Left cardiac atrium (tissue), 4 donors: Measurements from ENCODE around the gene DUS3L. TPM values are rescaled to one million over a fixed set of nuclear protein-coding genes. Genes with fewer than 3 reads are reported as not detected.

Experiments used
- ATAC-seq, 2 donors: fragments of 200-7000 bp; cut with Tn5 transposase; one replicate each; pipeline ENCODE4 v1.9.1; 2020; ENCODE audit warnings: mild to moderate bottlenecking in 2 of 2, moderate library complexity in 2 of 2
- DNase-seq: peaks from one replicate; pipeline ENCODE4 v3.0.0-alpha.2; 2020
- intact Hi-C, 2 donors: fragments of 100-400 bp; cut with DNase I; formaldehyde crosslinking; loops; one replicate each; pipeline versions ENCODE4 v1.14.1 to v1.15.1; 2022 to 2023
- long read RNA-seq: library from polyadenylated mRNA; unstranded; transcript quantifications from one replicate; pipeline ENCODE4 v2.0.0, GENCODE V29; 2021
- total RNA-seq, 2 donors: library from RNA; stranded (reverse); fragmentation: NEBNext Ultra II Directional; extraction: Animal tissue kit (Norgen Biotek cat#: 25700); gene quantifications; one replicate each; pipeline ENCODE4 v1.2.1, GENCODE V29; 2021
- donor health status: DM: no; HTN: yes; CAD: no.
- donor health status: DM: no; HTN: yes; CAD: no; lungs with severe emphysema.
- donor health status: DM: yes; HTN: yes; CAD: no.
- donor health status: Dilated cardiomyopathy.

The DUS3L gene
- total RNA-seq, result 10 to 100 TPM; 15.3 to 28.2 TPM
- long read RNA-seq, transcript DUS3L-201 (13 exons, 2,113 nt), result major isoform, 13 of 29 reads
- long read RNA-seq, partial matches to known transcripts, result 9 of 29 reads
- long read RNA-seq, other reads (novel, unspliced or antisense), result 7 of 29 reads

- peak; percentile 97 to 98 for ATAC-seq
- DNase-seq, result peak; percentile 97
- intact Hi-C loops, result no loop called here
Measured at GRCh38 chr19:5790559-5791520, at the start of gene DUS3L. TSS of gene DUS3L (minus strand) at chr19:5791163. CDS start at chr19:5791141, 22 bp downstream.

- no peak for ATAC-seq
- intact Hi-C loops, result no loop called here
Measured at GRCh38 chr19:5839065-5840017, 48.4 kb upstream of the DUS3L start, which contains the start of gene FUT6. TSS of gene FUT6 (minus strand) at chr19:5839702. CDS start at chr19:5832567, 7,135 bp downstream.

GRCh38 chr19:5838353-5839064 is 47.5 kb upstream of the DUS3L start:
- ATAC-seq (no peak), DNase-seq (no peak)
- intact Hi-C loops, result no loop called here

More at GRCh38 chr19:5839065-5840017, 48.4 kb upstream of the DUS3L start, which contains the start of gene FUT6:
- no peak for DNase-seq

- ATAC-seq (no peak), DNase-seq (no peak)
- intact Hi-C loops, result no loop called here
Measured at GRCh38 chr19:5837761-5838352, 46.9 kb upstream of the DUS3L start.

- DNase-seq, result no peak
- intact Hi-C loops, result no loop called here
- no peak for ATAC-seq
Measured at GRCh38 chr19:5832527-5833216, 41.7 kb upstream of the DUS3L start.

- intact Hi-C loops, result no loop called here
- DNase-seq, result no peak
- no peak for ATAC-seq
Measured at GRCh38 chr19:5832061-5832460, 41.1 kb upstream of the DUS3L start.

GRCh38 chr19:5831159-5831558 is 40.2 kb upstream of the DUS3L start:
- intact Hi-C loops, result no loop called here
- ATAC-seq, result no peak
- no peak for DNase-seq

GRCh38 chr19:5829567-5830310 is 38.8 kb upstream of the DUS3L start:
- intact Hi-C loops, result loop anchor here in 1 of 2 donors (5.0 kb wide), 1 partner anchor 63 kb away; no protein-coding TSS in a partner anchor
- DNase-seq, result no peak
- no peak for ATAC-seq

- peak; percentile 42 to 53 for ATAC-seq
- intact Hi-C loops, result loop anchor here in 1 of 2 donors (5.0 kb wide), 1 partner anchor 63 kb away; no protein-coding TSS in a partner anchor
Measured at GRCh38 chr19:5828661-5829566, 38.0 kb upstream of the DUS3L start.

GRCh38 chr19:5827891-5828660 is 37.1 kb upstream of the DUS3L start:
- ATAC-seq (peak; percentile 85 to 89), DNase-seq (peak; percentile 91)
- intact Hi-C loops, result loop anchor here in 1 of 2 donors (5.0 kb wide), 1 partner anchor 64 kb away; no protein-coding TSS in a partner anchor

More at GRCh38 chr19:5828661-5829566, 38.0 kb upstream of the DUS3L start:
- peak; percentile 57 for DNase-seq

GRCh38 chr19:5827342-5827890 is 36.5 kb upstream of the DUS3L start:
- intact Hi-C loops, result loop anchor here in 1 of 2 donors (5.0 kb wide), 1 partner anchor 65 kb away; no protein-coding TSS in a partner anchor
- no peak for DNase-seq
- ATAC-seq, result no peak

- DNase-seq, result peak; percentile 64
- peak in 1 of 2 donors; percentile 19 for ATAC-seq
- intact Hi-C loops, result loop anchor here in 1 of 2 donors (5.0 kb wide), 1 partner anchor 66 kb away; no protein-coding TSS in a partner anchor
Measured at GRCh38 chr19:5826531-5827341, 35.8 kb upstream of the DUS3L start.

GRCh38 chr19:5825178-5825577 is 34.2 kb upstream of the DUS3L start:
- ATAC-seq, result no peak
- intact Hi-C loops, result loop anchor here in 1 of 2 donors (5.0 kb wide), 1 partner anchor 67 kb away; no protein-coding TSS in a partner anchor
- no peak for DNase-seq
